ENCODE data around the gene EMID1. TPM values are rescaled to one million over a fixed set of nuclear protein-coding genes. Genes with fewer than 3 reads are reported as not detected.

EMID1 gene
- total RNA-seq, 1 experiment from 2014 or later, result 10.0 TPM

- Mint-ChIP-seq H3K4me1 (ENCODE audit: low read depth, unreplicated experiment) (no peaks in the 10 kb centered on the region), H3K27ac (ENCODE audit: unreplicated experiment) (no peak overlapping the region), H3K27me3 (ENCODE audit: insufficient read depth, unreplicated experiment) (no peaks in the 10 kb centered on the region), H3K36me3 (ENCODE audit: insufficient read depth, unreplicated experiment) (peaks cover 100% of the 10 kb centered on the region), H3K4me3 (ENCODE audit: unreplicated experiment) (no peak overlapping the region), H3K9me3 (ENCODE audit: unreplicated experiment) (no peaks in the 10 kb centered on the region)
- H3K4me1 ChIP-seq, result no peaks in the 10 kb centered on the region
- H3K9me3 ChIP-seq, result no peaks in the 10 kb centered on the region
- H3K36me3 ChIP-seq (ENCODE audit: control insufficient read depth, insufficient read depth, low read length), result peaks cover 8% of the 10 kb centered on the region
- TF ChIP-seq CTCF (IDR thresholded peaks at IDR 0.05; ENCODE audit: insufficient read depth in 1 of 2, low read depth in 1 of 2, low read length in 1 of 2, severe bottlenecking in 1 of 2, unreplicated experiment in 1 of 2), result no peak
- no TSS peak for BruUV-seq (replicated peaks)
- H3K27me3 ChIP-seq (replicated peaks; ENCODE audit: control insufficient read depth, insufficient read depth, low read length), result no peaks in the 10 kb centered on the region
- ChIA-PET CTCF (no interaction called here), POLR2A (no interaction called here)
- intact Hi-C loops (cut with micrococcal nuclease; ENCODE audit: unreplicated experiment), result no loop called here
- H3K4me3 ChIP-seq (ENCODE audit: low read depth, low read length), result no peak overlapping the region
- DNase-seq, result no peak
Measured at GRCh38 chr22:29284196-29284595, 78.5 kb downstream of the EMID1 start.

GRCh38 chr22:29288837-29289236 is 83.1 kb downstream of the EMID1 start:
- TSS peak; percentile 7 for BruUV-seq (replicated peaks)
- ChIA-PET POLR2A (no interaction called here), CTCF (no interaction called here)
- intact Hi-C loops (cut with micrococcal nuclease; ENCODE audit: unreplicated experiment), result no loop called here
- Histone ChIP-seq H3K36me3 (ENCODE audit: control insufficient read depth, insufficient read depth, low read length) (peaks cover 7% of the 10 kb centered on the region), H3K4me3 (ENCODE audit: low read depth, low read length) (no peak overlapping the region), H3K4me1 (no peaks in the 10 kb centered on the region), H3K9me3 (no peaks in the 10 kb centered on the region), H3K27me3 (replicated peaks; ENCODE audit: control insufficient read depth, insufficient read depth, low read length) (no peaks in the 10 kb centered on the region)
- Mint-ChIP-seq H3K9me3 (ENCODE audit: unreplicated experiment) (no peaks in the 10 kb centered on the region), H3K27ac (ENCODE audit: unreplicated experiment) (no peak overlapping the region), H3K27me3 (ENCODE audit: insufficient read depth, unreplicated experiment) (no peaks in the 10 kb centered on the region), H3K4me1 (ENCODE audit: low read depth, unreplicated experiment) (no peaks in the 10 kb centered on the region), H3K4me3 (ENCODE audit: unreplicated experiment) (no peak overlapping the region), H3K36me3 (ENCODE audit: insufficient read depth, unreplicated experiment) (peaks cover 97% of the 10 kb centered on the region)
- DNase-seq, result no peak
- TF ChIP-seq CTCF (IDR thresholded peaks at IDR 0.05; ENCODE audit: insufficient read depth in 1 of 2, low read depth in 1 of 2, low read length in 1 of 2, severe bottlenecking in 1 of 2, unreplicated experiment in 1 of 2), result no peak

GRCh38 chr22:29290061-29290460 is 84.4 kb downstream of the EMID1 start:
- peaks cover 7% of the 10 kb centered on the region for H3K36me3 ChIP-seq (ENCODE audit: control insufficient read depth, insufficient read depth, low read length)
- intact Hi-C loops (cut with micrococcal nuclease; ENCODE audit: unreplicated experiment), result no loop called here

More at GRCh38 chr22:29290061-29290460, 84.4 kb downstream of the EMID1 start:
- peaks cover 97% of the 10 kb centered on the region for H3K36me3 Mint-ChIP-seq (ENCODE audit: insufficient read depth, unreplicated experiment)
- BruUV-seq (replicated peaks), result no TSS peak
- no peak overlapping the region for H3K27ac Mint-ChIP-seq (ENCODE audit: unreplicated experiment)
- ChIA-PET CTCF (no interaction called here), POLR2A (no interaction called here)
- H3K27me3 ChIP-seq (replicated peaks; ENCODE audit: control insufficient read depth, insufficient read depth, low read length), result no peaks in the 10 kb centered on the region
- H3K4me1 Mint-ChIP-seq (ENCODE audit: low read depth, unreplicated experiment), result no peaks in the 10 kb centered on the region
- H3K4me1 ChIP-seq, result no peaks in the 10 kb centered on the region
- no peaks in the 10 kb centered on the region for H3K27me3 Mint-ChIP-seq (ENCODE audit: insufficient read depth, unreplicated experiment)
- H3K9me3 ChIP-seq, result no peaks in the 10 kb centered on the region
- no peak overlapping the region for H3K4me3 Mint-ChIP-seq (ENCODE audit: unreplicated experiment)
- no peak overlapping the region for H3K4me3 ChIP-seq (ENCODE audit: low read depth, low read length)
- H3K9me3 Mint-ChIP-seq (ENCODE audit: unreplicated experiment), result no peaks in the 10 kb centered on the region
- no peak for DNase-seq
- no peak for TF ChIP-seq CTCF (IDR thresholded peaks at IDR 0.05; ENCODE audit: insufficient read depth in 1 of 2, low read depth in 1 of 2, low read length in 1 of 2, severe bottlenecking in 1 of 2, unreplicated experiment in 1 of 2)
